ENCODE results near the gene FAM24B.

Gene FAM24B

GRCh38 chr10:122854648-122855047, 24.7 kb downstream of the FAM24B start:
- TF ChIP-seq CTCF (IDR thresholded peaks at IDR 0.05; ENCODE audit: low read depth, low read length), result no peak
- no peak overlapping the region for H3K4me3 ChIP-seq (ENCODE audit: low read depth, low read length)

- H3K4me3 ChIP-seq (ENCODE audit: low read depth, low read length), result no peak overlapping the region
- no peak for TF ChIP-seq CTCF (IDR thresholded peaks at IDR 0.05; ENCODE audit: low read depth, low read length)
Observed at GRCh38 chr10:122853665-122854313, 25.6 kb downstream of the FAM24B start.

GRCh38 chr10:122852261-122852660, 27.1 kb downstream of the FAM24B start:
- H3K4me3 ChIP-seq (ENCODE audit: low read depth, low read length), result no peak overlapping the region
- TF ChIP-seq CTCF (IDR thresholded peaks at IDR 0.05; ENCODE audit: low read depth, low read length), result no peak

GRCh38 chr10:122850705-122851640, 28.4 kb downstream of the FAM24B start:
- no peak overlapping the region for H3K4me3 ChIP-seq (ENCODE audit: low read depth, low read length)
- TF ChIP-seq CTCF (IDR thresholded peaks at IDR 0.05; ENCODE audit: low read depth, low read length), result no peak

GRCh38 chr10:122849900-122850605, 29.3 kb downstream of the FAM24B start:
- no peak for TF ChIP-seq CTCF (IDR thresholded peaks at IDR 0.05; ENCODE audit: low read depth, low read length)
- no peak overlapping the region for H3K4me3 ChIP-seq (ENCODE audit: low read depth, low read length)

GRCh38 chr10:122849090-122849489, 30.3 kb downstream of the FAM24B start:
- TF ChIP-seq CTCF (IDR thresholded peaks at IDR 0.05; ENCODE audit: low read depth, low read length), result no peak
- H3K4me3 ChIP-seq (ENCODE audit: low read depth, low read length), result no peak overlapping the region

Data from WI38 (cell line).